ENCODE measurements around the gene GOSR1. TPM values are rescaled to one million over a fixed set of nuclear protein-coding genes. Genes with fewer than 3 reads are reported as not detected.

Gene GOSR1
- polyA plus RNA-seq, 1 of the 3 experiments (the other 2 are of a cell fraction): 13.7 TPM

DNA sequence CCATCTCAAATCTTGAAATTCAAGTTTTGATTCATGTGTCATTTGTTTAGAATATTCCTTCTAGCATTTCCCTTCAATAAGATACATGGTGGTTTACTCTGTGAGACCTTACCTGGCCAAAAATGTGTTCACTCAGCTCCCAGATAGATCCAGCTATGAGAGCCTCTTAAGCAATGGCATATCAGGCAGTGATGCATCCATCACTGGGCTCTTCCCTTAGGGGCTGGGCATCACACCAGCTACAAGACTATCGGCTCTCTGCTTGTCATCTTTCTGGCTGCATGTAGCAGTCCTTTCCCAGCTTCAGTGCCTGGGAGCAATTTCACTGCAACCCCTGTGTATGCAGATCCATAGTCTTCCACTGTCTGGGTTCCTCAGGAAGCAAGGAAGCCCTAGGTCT is 40.6 kb downstream of the GOSR1 start:
- Histone ChIP-seq H3K27ac (ENCODE audit: low read depth in 2 of 2, low read length in 1 of 2) (peak overlapping the region; percentile 11 to 99; a peak in 3 of 4 replicates), H3K4me1 (ENCODE audit: control insufficient read depth in 1 of 2, insufficient read depth in 2 of 2, low read depth in 1 of 2, low read length in 1 of 2) (peaks cover 12 to 20% of the 10 kb centered on the region in 2 experiments), H3K9me3 (no peaks in the 10 kb centered on the region), H3F3A (replicated peaks; ENCODE audit: insufficient read depth) (peaks cover 37% of the 10 kb centered on the region), H2AFZ (ENCODE audit: low read depth) (no peak overlapping the region), H3K4me2 (no peak overlapping the region), H3K36me3 (replicated peaks in 1 of 2; ENCODE audit: control insufficient read depth in 1 of 2, insufficient read depth in 2 of 2, low read length in 1 of 2) (peaks cover 34 to 47% of the 10 kb centered on the region in 2 experiments), H3K27me3 (ENCODE audit: insufficient read depth) (no peaks in the 10 kb centered on the region), H3K4me3 (ENCODE audit: low read depth in 2 of 2, low read length in 1 of 2) (no peak overlapping the region), H4K20me1 (ENCODE audit: insufficient read depth) (no peaks in the 10 kb centered on the region), H3K79me2 (ENCODE audit: insufficient read depth) (peaks cover 30% of the 10 kb centered on the region), H3K9me2 (no peaks in the 10 kb centered on the region), H3K9ac (no peak overlapping the region)
- CTCF ChIA-PET: interaction anchor here (1.1 to 1.7 kb wide), 3 partner anchors 21 to 177 kb away, joined by 3 to 5 read pairs (median 4); no protein-coding TSS in a partner anchor
- WGBS (ENCODE audit: low lambda C conversion rate): 100% methylated on average over 1 of the region's 1 CpG
- no peak for DNase-seq
- TF ChIP-seq NFIC (IDR thresholded peaks at IDR 0.05; ENCODE audit: borderline replicate concordance) (no peak), GABPA (IDR thresholded peaks at IDR 0.05; ENCODE audit: low read depth) (no peak), IRF3 (IDR thresholded peaks at IDR 0.05; ENCODE audit: low read depth, low read length) (no peak), TAF1 (IDR thresholded peaks at IDR 0.05; ENCODE audit: borderline replicate concordance, low read depth, low read length) (no peak), YY1 (IDR thresholded peaks at IDR 0.05; ENCODE audit: low read depth) (no peak), POLR2AphosphoS5 (IDR thresholded peaks at IDR 0.05; ENCODE audit: low read depth, low read length) (no peak), JUND (IDR thresholded peaks at IDR 0.05) (no peak), RFX5 (IDR thresholded peaks at IDR 0.05; ENCODE audit: low read length) (no peak), ZBTB33 (IDR thresholded peaks at IDR 0.05; ENCODE audit: borderline replicate concordance, low read depth) (no peak), RXRA (IDR thresholded peaks at IDR 0.05; ENCODE audit: borderline replicate concordance, low read depth) (no peak), FOSL2 (IDR thresholded peaks at IDR 0.05; ENCODE audit: borderline replicate concordance, low read depth) (no peak), REST (IDR thresholded peaks at IDR 0.05; ENCODE audit: low read depth, low read length) (no peak), SMC3 (IDR thresholded peaks at IDR 0.05; ENCODE audit: low read depth, low read length) (no peak), SIN3A (IDR thresholded peaks at IDR 0.05; ENCODE audit: borderline replicate concordance, low read depth, low read length) (no peak), MEF2A (IDR thresholded peaks at IDR 0.05; ENCODE audit: borderline replicate concordance, low read depth) (no peak)
- TF ChIP-seq, protein P1, sequence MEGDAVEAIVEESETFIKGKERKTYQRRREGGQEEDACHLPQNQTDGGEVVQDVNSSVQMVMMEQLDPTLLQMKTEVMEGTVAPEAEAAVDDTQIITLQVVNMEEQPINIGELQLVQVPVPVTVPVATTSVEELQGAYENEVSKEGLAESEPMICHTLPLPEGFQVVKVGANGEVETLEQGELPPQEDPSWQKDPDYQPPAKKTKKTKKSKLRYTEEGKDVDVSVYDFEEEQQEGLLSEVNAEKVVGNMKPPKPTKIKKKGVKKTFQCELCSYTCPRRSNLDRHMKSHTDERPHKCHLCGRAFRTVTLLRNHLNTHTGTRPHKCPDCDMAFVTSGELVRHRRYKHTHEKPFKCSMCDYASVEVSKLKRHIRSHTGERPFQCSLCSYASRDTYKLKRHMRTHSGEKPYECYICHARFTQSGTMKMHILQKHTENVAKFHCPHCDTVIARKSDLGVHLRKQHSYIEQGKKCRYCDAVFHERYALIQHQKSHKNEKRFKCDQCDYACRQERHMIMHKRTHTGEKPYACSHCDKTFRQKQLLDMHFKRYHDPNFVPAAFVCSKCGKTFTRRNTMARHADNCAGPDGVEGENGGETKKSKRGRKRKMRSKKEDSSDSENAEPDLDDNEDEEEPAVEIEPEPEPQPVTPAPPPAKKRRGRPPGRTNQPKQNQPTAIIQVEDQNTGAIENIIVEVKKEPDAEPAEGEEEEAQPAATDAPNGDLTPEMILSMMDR (IDR thresholded peaks at IDR 0.05): no peak
- TF ChIP-seq, protein P2, sequence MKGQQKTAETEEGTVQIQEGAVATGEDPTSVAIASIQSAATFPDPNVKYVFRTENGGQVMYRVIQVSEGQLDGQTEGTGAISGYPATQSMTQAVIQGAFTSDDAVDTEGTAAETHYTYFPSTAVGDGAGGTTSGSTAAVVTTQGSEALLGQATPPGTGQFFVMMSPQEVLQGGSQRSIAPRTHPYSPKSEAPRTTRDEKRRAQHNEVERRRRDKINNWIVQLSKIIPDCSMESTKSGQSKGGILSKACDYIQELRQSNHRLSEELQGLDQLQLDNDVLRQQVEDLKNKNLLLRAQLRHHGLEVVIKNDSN (IDR thresholded peaks at IDR 0.05; ENCODE audit: borderline replicate concordance, low read depth): no peak
- TF ChIP-seq, protein P3, sequence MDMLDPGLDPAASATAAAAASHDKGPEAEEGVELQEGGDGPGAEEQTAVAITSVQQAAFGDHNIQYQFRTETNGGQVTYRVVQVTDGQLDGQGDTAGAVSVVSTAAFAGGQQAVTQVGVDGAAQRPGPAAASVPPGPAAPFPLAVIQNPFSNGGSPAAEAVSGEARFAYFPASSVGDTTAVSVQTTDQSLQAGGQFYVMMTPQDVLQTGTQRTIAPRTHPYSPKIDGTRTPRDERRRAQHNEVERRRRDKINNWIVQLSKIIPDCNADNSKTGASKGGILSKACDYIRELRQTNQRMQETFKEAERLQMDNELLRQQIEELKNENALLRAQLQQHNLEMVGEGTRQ (IDR thresholded peaks at IDR 0.05; ENCODE audit: borderline replicate concordance, low read depth, low read length): no peak
- TF ChIP-seq, protein P4, sequence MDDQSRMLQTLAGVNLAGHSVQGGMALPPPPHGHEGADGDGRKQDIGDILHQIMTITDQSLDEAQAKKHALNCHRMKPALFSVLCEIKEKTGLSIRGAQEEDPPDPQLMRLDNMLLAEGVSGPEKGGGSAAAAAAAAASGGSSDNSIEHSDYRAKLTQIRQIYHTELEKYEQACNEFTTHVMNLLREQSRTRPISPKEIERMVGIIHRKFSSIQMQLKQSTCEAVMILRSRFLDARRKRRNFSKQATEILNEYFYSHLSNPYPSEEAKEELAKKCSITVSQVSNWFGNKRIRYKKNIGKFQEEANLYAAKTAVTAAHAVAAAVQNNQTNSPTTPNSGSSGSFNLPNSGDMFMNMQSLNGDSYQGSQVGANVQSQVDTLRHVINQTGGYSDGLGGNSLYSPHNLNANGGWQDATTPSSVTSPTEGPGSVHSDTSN (IDR thresholded peaks at IDR 0.05): no peak
- POLR2A ChIA-PET: no interaction called here
